GM19099 (cell line): ENCODE data around the gene SH2B3.

ENCODE experiments used
- POLR2A ChIP-seq: IDR thresholded peaks from 3 replicates; pipeline ENCODE4 v1.6.1; 2011; ENCODE audit warnings: low read depth; ENCODE audit not compliant: insufficient read length; ENCODE audit errors: extremely low read depth

The SH2B3 gene

GRCh38 chr12:111443086-111443485, 37.4 kb downstream of the SH2B3 start:
- TF ChIP-seq POLR2A: no peak

GRCh38 chr12:111443586-111443985, 37.9 kb downstream of the SH2B3 start:
- TF ChIP-seq POLR2A: no peak

- peak; percentile 12 for TF ChIP-seq POLR2A
These were observed 38.7 kb downstream of the SH2B3 start for GRCh38 chr12:111444314-111444924.

DNA sequence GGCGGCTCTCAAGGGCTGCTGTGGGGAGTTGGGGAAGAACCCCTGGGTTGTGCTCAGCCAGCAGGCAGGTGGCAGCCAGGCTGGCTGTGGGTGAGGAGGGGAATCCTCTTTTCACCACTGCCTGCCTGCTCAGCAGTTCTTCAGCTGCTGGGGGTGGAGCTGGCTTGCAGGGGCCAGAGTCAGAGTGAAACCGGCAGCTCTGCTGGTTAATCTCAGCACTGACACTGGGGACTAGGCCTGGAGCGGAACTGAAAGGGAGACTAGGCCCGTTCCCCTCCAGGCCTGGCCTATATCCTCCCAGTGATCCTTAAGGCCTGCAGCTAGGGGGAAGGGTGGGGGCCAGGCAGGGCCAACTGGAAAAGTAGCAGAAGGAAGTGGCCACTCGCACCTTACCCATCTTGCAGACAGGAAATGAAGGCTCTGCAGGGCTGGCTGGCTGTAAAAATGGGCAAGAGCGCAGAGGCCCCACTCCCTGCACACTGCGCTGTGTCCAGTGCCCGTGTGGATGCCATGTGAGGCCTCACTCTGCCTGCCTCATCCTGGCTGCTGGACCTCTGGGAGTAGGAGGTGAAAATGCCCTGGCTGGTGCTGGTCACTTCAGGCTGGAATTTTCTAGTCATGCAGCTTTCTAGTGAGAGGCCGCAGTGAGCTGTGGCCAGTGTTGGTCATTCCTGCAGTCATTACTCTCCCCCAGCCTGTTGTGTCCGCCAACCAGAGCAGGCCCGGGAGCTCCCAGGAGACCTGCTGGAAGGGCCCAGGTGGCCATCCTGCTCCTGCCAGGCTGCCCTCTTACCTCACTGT, 39.4 kb downstream of the SH2B3 start:
- peak; percentile 33 for TF ChIP-seq POLR2A

DNA sequence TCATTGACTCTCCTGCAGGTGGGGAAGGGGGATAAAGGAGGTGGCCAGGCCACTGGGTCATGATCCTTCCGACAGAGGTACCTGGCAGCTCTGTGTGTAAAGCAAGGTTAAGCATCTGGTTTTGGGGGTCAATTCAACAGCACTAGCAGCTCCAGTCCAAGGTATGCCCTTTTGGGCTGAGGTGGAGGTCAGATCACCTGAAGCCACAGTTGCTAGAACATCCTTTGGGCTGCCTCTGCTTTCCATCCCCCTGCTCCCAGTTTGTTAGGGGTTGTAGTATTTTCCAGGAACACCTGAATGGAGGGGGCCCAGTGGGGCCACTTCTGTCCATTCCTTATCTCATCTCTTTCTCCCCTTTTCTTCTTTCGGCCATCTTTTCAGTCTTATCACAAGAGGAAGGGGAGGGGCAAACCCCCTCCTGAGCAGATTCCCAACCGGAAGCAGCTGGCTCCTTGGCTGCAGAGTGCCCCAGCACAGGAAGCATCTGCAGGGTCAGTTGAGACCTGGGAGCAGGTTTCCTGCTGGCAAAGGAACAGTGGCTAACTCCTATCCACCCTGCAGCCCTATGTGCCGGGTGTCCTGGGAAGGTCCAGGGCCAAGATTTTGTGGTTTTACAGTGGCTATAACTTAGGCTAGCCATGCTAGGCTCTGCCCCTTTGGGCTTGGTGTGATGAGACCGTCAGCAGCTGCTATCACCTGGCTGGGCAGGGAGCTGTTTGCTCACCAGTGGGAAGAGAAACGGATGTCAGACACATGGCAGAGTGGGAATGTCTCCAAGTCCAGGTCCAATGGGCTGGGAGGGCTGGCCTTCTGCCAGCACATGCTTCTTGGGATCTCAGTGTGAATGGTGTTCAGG, 40.2 kb downstream of the SH2B3 start:
- no peak for TF ChIP-seq POLR2A

DNA sequence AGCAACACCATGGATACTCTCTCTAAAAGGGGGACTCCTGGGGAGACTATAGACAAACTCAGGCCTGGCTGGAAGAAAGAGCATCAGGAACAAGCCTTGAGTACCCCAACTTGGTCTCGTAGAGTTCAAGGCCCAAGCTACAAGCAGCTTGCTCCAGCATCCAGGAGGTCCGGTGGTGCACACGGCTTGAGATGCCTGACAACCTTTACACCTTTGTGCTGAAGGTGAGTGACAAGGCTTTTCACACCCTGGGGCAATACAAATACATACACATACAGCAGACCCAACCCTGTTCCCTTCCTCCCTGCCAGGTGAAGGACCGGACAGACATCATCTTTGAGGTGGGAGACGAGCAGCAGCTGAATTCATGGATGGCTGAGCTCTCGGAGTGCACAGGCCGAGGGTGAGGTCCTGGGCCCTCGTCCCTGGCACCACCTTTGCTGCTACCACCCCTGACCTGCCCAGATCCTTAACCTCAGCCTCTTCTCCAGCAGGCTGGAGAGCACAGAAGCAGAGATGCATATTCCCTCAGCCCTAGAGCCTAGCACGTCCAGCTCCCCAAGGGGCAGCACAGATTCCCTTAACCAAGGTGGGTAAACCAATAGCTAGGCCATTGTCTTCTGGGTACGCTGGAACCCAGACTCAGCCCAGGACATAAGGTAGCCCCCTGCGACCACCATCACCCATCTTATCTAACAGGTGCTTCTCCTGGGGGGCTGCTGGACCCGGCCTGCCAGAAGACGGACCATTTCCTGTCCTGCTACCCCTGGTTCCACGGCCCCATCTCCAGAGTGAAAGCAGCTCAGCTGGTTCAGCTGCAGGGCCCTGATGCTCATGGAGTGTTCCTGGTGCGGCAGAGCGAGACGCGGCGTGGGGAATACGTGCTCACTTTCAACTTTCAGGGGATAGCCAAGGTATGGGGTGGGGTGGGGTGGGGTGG, 41.2 kb downstream of the SH2B3 start:
- TF ChIP-seq POLR2A: no peak

DNA sequence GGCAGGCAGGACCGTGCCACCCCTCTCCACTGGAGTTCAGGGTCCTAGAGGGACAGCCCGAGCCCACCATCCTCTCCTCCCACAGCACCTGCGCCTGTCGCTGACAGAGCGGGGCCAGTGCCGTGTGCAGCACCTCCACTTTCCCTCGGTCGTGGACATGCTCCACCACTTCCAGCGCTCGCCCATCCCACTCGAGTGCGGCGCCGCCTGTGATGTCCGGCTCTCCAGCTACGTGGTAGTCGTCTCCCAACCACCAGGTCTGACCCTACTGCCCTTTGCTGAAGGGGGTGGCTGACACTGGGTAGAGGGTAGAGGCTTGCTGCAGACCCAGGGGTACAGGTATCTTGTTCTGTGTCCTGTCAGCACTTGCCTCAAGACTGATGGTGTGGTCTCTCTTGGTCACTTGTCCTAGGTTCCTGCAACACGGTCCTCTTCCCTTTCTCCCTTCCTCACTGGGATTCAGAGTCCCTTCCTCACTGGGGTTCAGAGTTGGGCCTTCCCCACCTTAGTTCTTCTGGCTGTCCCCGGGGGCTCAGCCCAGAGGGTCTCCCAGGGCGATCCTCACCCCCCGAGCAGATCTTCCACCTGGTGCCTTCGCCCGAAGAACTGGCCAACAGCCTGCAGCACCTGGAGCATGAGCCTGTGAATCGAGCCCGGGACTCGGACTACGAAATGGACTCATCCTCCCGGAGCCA, 42.0 kb downstream of the SH2B3 start:
- no peak for TF ChIP-seq POLR2A

GRCh38 chr12:111448266-111448830, 42.6 kb downstream of the SH2B3 start:
- no peak for TF ChIP-seq POLR2A

GRCh38 chr12:111448846-111449790, 43.4 kb downstream of the SH2B3 start:
- TF ChIP-seq POLR2A: no peak

- no peak for TF ChIP-seq POLR2A
These were observed 45.0 kb downstream of the SH2B3 start for GRCh38 chr12:111450676-111451075.

GRCh38 chr12:111451232-111451631, 45.5 kb downstream of the SH2B3 start:
- TF ChIP-seq POLR2A: no peak

GRCh38 chr12:111451649-111452129, 46.0 kb downstream of the SH2B3 start:
- TF ChIP-seq POLR2A: no peak

- no peak for TF ChIP-seq POLR2A
These were observed 47.6 kb downstream of the SH2B3 start for GRCh38 chr12:111453071-111453989.
